Right lobe of liver (tissue), 6 donors: ENCODE measurements around the gene SFRP2. TPM values are rescaled to one million over a fixed set of nuclear protein-coding genes. Genes with fewer than 3 reads are reported as not detected.

Experiments
- ATAC-seq, 4 donors: fragments of 200-7000 bp; cut with Tn5 transposase; one replicate each; pipeline ENCODE4 v1.9.1; 2020; ENCODE audit warnings: mild to moderate bottlenecking in 4 of 4, moderate library complexity in 4 of 4
- DNase-seq, 3 donors: peaks; one replicate each; pipeline ENCODE4 v3.0.0-alpha.2; 2020
- H3K27ac ChIP-seq, 3 donors: fragments of 200-600 bp; one replicate each; pipeline ENCODE4 v1.8.0; 2022
- H3K27me3 ChIP-seq, 2 donors: fragments of 200-600 bp; one replicate each; pipeline ENCODE4 v1.8.0; 2022
- H3K36me3 ChIP-seq, 4 donors: fragments of 200-600 bp; sonication (generic) in 1 of 4; one replicate each; pipeline versions ENCODE4 v1.5.1 to v1.8.0; 2017 to 2022; ENCODE audit warnings: control low read depth in 1 of 4
- H3K4me1 ChIP-seq, 4 donors: fragments of 200-600 bp; sonication (generic) in 1 of 4; one replicate each; pipeline versions ENCODE4 v1.5.1 to v1.8.0; 2017 to 2022; ENCODE audit warnings: control low read depth in 1 of 4
- H3K4me3 ChIP-seq, 3 donors: fragments of 200-600 bp; one replicate each; pipeline ENCODE4 v1.8.0; 2022
- H3K9me3 ChIP-seq, 4 donors: fragments of 200-600 bp; sonication (generic) in 1 of 4; one replicate each; pipeline versions ENCODE4 v1.5.1 to v1.8.0; 2017 to 2022; ENCODE audit warnings: control low read depth in 1 of 4
- POLR2A ChIP-seq: fragments of 450-650 bp; IDR thresholded peaks from one replicate; pipeline ENCODE4 v1.6.1; 2017; ENCODE audit warnings: antibody characterized with exemption, mild to moderate bottlenecking
- WGBS: methylation state at CpG from one replicate; pipeline ENCODE4 v1.1.6; 2018; ENCODE audit warnings: low coverage, low lambda C conversion rate; ENCODE audit not compliant: insufficient coverage; ENCODE audit errors: missing lambda C conversion rate; 5-methylcytosine and 5-hydroxymethylcytosine counted together
- intact Hi-C, 2 donors: fragments of 100-400 bp; cut with DNase I; formaldehyde crosslinking; loops; one replicate each; pipeline versions ENCODE4 v1.11.2 to v1.14.1; 2022
- total RNA-seq, 6 experiments: library from RNA; depleted of rRNA in 2 of 6; stranded (reverse); fragments of >200 nt in 2 of 6; fragmentation: NEBNext Ultra II Directional in 3 of 6; extraction: Animal tissue kit (Norgen Biotek cat#: 25700) in 3 of 6; gene quantifications; one replicate each; pipeline versions ENCODE4 v1.1.0 to v1.2.4, GENCODE V29; 2016 to 2023
- TF ChIP-seq, protein P1 (sequence below), 4 donors: fragments of 200-600 bp in 3 of 4; fragments of 450-650 bp in 1 of 4; IDR thresholded peaks; one replicate each; pipeline versions ENCODE4 v1.5.1 to v1.8.0; 2016 to 2022; ENCODE audit warnings: antibody characterized with exemption in 4 of 4, mild to moderate bottlenecking in 2 of 4
- donor health status: DM: no; HTN: yes; CAD: no.
- donor health status: DM: no; HTN: no; CAD: no.
- donor health status: DM: no; HTN: no; CAD: no.
- donor health status: DM: no; HTN: yes; CAD: no.
- donor health status: DM: no; HTN: yes; CAD: no.

The SFRP2 gene
- total RNA-seq, 6 experiments from 2014 or later = not detected

DNA sequence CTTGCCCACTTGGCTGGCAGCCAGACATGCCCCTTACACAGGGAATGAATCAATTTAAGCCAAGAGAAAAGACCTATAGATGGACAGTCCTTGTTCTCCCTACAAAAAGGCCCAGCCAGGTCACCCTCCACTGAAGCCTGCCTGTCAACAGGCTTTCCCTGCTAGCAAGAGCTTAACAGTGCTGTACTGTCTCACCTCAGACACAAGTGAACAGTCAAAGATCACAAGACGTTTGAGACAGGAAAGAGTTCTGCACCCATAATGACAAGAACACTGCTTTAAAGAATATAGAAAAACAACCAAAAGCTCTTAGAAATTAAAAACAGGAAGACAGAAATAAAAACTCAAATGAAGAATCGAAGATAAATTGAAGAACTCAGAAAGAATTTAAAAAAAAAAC lies 33.7 kb downstream of the SFRP2 start:
- no peak for TF ChIP-seq POLR2A
- TF ChIP-seq, protein P1, sequence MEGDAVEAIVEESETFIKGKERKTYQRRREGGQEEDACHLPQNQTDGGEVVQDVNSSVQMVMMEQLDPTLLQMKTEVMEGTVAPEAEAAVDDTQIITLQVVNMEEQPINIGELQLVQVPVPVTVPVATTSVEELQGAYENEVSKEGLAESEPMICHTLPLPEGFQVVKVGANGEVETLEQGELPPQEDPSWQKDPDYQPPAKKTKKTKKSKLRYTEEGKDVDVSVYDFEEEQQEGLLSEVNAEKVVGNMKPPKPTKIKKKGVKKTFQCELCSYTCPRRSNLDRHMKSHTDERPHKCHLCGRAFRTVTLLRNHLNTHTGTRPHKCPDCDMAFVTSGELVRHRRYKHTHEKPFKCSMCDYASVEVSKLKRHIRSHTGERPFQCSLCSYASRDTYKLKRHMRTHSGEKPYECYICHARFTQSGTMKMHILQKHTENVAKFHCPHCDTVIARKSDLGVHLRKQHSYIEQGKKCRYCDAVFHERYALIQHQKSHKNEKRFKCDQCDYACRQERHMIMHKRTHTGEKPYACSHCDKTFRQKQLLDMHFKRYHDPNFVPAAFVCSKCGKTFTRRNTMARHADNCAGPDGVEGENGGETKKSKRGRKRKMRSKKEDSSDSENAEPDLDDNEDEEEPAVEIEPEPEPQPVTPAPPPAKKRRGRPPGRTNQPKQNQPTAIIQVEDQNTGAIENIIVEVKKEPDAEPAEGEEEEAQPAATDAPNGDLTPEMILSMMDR (IDR thresholded peaks at IDR 0.05) = no peak
- ATAC-seq (no peak), DNase-seq (no peak)
- Histone ChIP-seq H3K9me3 (no peaks in the 10 kb centered on the region), H3K36me3 (no peaks in the 10 kb centered on the region), H3K4me1 (peaks cover 0 to 3% (median 0%) of the 10 kb centered on the region in 4 donors), H3K4me3 (no peak overlapping the region), H3K27ac (no peak overlapping the region), H3K27me3 (peaks cover 0 to 8% of the 10 kb centered on the region in 2 donors)
- WGBS = 53% methylated on average over 2 of the region's 2 CpGs
- intact Hi-C loops = loop anchor here in 1 of 2 donors (10.0 kb wide), 1 partner anchor 120 kb away; no protein-coding TSS in a partner anchor

DNA sequence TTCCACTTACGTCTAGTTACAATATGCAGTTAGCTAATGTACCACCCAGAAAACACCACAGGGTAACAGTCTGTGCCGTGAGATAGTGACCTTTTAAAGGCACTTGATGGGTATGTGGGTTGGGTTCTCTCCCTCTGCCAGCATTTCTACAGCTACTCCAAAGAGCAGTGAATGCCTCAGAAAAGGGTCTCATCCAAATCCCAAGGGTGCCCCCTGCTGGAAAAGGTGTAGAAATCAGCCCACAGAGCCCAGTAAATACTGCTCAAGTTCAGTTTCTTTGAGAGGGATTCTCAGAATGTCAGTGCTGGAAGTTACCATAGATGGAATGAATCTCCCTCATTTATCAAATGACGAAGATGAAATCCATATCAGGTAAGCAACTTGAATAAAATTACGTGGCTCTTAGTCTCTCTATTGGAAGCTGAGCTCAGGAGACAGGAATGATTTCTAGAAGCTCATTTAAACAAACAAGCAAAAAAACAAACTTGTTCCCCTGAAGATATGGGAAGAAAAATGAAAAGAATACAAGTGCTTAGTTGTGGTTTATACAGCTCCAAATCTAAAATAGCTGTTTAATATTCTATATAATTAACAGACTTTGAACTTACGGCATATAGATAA lies 38.6 kb downstream of the SFRP2 start:
- H3K36me3 ChIP-seq = no peaks in the 10 kb centered on the region
- H3K4me3 ChIP-seq = no peak overlapping the region
- 25% methylated on average over 5 of the region's 5 CpGs for WGBS
- H3K27me3 ChIP-seq = no peaks in the 10 kb centered on the region
- no peak overlapping the region for H3K27ac ChIP-seq
- intact Hi-C loops = loop anchor here in 1 of 2 donors (10.0 kb wide), 1 partner anchor 116 kb away; no protein-coding TSS in a partner anchor
- ATAC-seq = peak; percentile 93 to 97 (median 95)
- TF ChIP-seq, protein P1 (IDR thresholded peaks at IDR 0.05) = peak; percentile 71 to 76 (median 73)
- no peak for TF ChIP-seq POLR2A
- peak in 1 of 3 donors; percentile 75 for DNase-seq
- H3K4me1 ChIP-seq = no peaks in the 10 kb centered on the region
- no peaks in the 10 kb centered on the region for H3K9me3 ChIP-seq

DNA sequence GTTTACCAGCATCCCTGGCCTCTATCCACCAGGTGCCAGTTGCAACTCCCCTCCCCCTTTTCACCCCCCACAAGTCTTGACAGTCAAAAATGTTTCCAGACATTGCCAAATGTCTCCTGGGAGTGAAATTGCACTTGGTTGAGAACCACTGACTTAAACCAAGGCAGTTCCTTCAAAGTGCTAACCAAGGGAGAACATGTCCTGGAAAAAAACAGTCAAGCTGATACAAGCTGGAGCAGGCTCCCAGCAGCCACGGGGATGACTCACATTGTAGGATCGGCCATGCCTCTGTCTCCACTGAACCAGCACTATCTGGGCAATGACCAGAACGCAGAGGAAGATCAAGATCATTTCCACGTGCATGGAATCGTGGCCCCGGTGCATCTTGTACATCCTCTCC lies 40.5 kb downstream of the SFRP2 start:
- DNase-seq (no peak), ATAC-seq (peak in 1 of 4 donors; percentile 41)
- H3K27me3 ChIP-seq = no peaks in the 10 kb centered on the region
- WGBS = 58% methylated on average over 6 of the region's 6 CpGs
- intact Hi-C loops = no loop called here
- H3K4me3 ChIP-seq = no peak overlapping the region
- TF ChIP-seq POLR2A = no peak
- TF ChIP-seq, protein P1 (IDR thresholded peaks at IDR 0.05) = no peak
- H3K27ac ChIP-seq = no peak overlapping the region
- no peaks in the 10 kb centered on the region for H3K36me3 ChIP-seq
- H3K4me1 ChIP-seq = no peaks in the 10 kb centered on the region
- no peaks in the 10 kb centered on the region for H3K9me3 ChIP-seq

DNA sequence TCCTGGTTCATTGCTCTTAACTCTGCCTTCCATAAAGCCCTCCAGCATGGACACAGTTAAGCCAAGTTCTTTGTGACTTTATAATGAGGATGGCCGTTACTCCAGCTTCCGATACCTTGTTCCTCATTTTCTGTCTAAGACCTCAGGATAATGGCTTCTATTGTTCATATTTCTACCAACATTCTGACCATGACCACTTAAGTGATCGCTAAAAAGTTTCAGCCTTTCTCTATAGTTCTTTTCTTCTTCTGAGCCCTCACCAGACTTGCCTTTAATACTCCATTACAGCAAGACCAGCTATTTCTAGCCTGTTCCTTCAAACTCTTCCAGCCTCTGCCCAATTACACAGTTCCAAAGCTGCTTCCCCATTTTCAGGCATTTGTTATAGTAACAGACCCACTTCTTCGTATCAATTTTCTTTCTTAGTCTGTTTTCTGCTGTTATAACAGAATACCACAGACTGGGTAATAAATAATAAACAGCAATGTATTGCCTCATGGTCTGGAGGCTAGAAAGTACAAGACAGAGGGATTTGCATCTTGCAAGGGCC lies 41.4 kb downstream of the SFRP2 start:
- no peak for DNase-seq
- H3K4me1 ChIP-seq = no peaks in the 10 kb centered on the region
- no peaks in the 10 kb centered on the region for H3K9me3 ChIP-seq
- ATAC-seq = peak in 1 of 4 donors; percentile 35
- H3K36me3 ChIP-seq = no peaks in the 10 kb centered on the region
- TF ChIP-seq POLR2A = no peak
- TF ChIP-seq, protein P1 (IDR thresholded peaks at IDR 0.05) = no peak
- H3K4me3 ChIP-seq = no peak overlapping the region
- intact Hi-C loops = no loop called here
- no peak overlapping the region for H3K27ac ChIP-seq
- H3K27me3 ChIP-seq = no peaks in the 10 kb centered on the region
- WGBS = 63% methylated on average over 4 of the region's 4 CpGs
